PC-3 (cell line): Measurements from ENCODE around the gene AXDND1. TPM values are rescaled to one million over a fixed set of nuclear protein-coding genes. Genes with fewer than 3 reads are reported as not detected.

Source experiments
- ATAC-seq: fragments of 200-7000 bp; cut with Tn5 transposase; 2 replicates; pipeline ENCODE4 v1.9.1; 2020; ENCODE audit warnings: mild to moderate bottlenecking, moderate library complexity
- BruUV-seq: library from RNA; stranded (reverse); fragments of 400-500 nt; replicated peaks from 2 replicates; lab custom pipeline; 2021; lab: Mats Ljungman, UMichigan
- CTCF ChIA-PET: fragments of 300-600 bp; sonication (Branson Sonifier 250); formaldehyde crosslinking; loops from one replicate; lab custom pipeline; 2022; ENCODE audit warnings: antibody characterized with exemption; lab: Charles Lee
- POLR2A ChIA-PET: fragments of 300-600 bp; sonication (Branson Sonifier 250); formaldehyde crosslinking; loops from one replicate; lab custom pipeline; 2022; ENCODE audit warnings: antibody characterized with exemption; ENCODE audit not compliant: unreplicated experiment; lab: Charles Lee
- DNase-seq: peaks from one replicate; pipeline ENCODE4 v3.0.0-alpha.2; 2015
- H2AFZ ChIP-seq: fragments of 300-600 bp; sonication (generic); 2 replicates; pipeline ENCODE4 v1.6.0; 2016; ENCODE audit warnings: antibody characterized with exemption, low read length
- H3F3A ChIP-seq: fragments of 300-600 bp; sonication (generic); one replicate; pipeline ENCODE4 v1.6.0; 2017; ENCODE audit warnings: antibody characterized with exemption, low read length, control low read depth, mild to moderate bottlenecking; ENCODE audit not compliant: unreplicated experiment
- H3K27ac ChIP-seq: fragments of 300-600 bp; sonication (generic); 2 replicates; pipeline ENCODE4 v1.5.1; 2016; ENCODE audit warnings: mild to moderate bottlenecking, low read length
- H3K27me3 ChIP-seq: fragments of 300-600 bp; sonication (generic); 2 replicates; pipeline ENCODE4 v1.6.1; 2016; ENCODE audit warnings: low read length, mixed read lengths
- H3K36me3 ChIP-seq: fragments of 300-600 bp; sonication (generic); 2 replicates; pipeline ENCODE4 v1.6.1; 2016; ENCODE audit warnings: low read depth, mixed run types, low read length, mixed read lengths
- H3K4me1 ChIP-seq: fragments of 300-600 bp; sonication (generic); 2 replicates; pipeline ENCODE4 v1.5.1; 2016; ENCODE audit warnings: low read length; ENCODE audit not compliant: insufficient read depth
- H3K4me2 ChIP-seq: fragments of 300-600 bp; sonication (generic); 2 replicates; pipeline ENCODE4 v1.6.0; 2016; ENCODE audit warnings: low read length
- H3K4me3 ChIP-seq: fragments of 300-600 bp; sonication (generic); 2 replicates; pipeline ENCODE4 v1.5.1; 2016; ENCODE audit warnings: mild to moderate bottlenecking, low read length, mixed read lengths
- H3K79me2 ChIP-seq: fragments of 300-600 bp; sonication (generic); 2 replicates; pipeline ENCODE4 v1.6.1; 2017; ENCODE audit warnings: low read length, mixed read lengths
- H3K9ac ChIP-seq: fragments of 300-600 bp; sonication (generic); 2 replicates; pipeline ENCODE4 v1.6.0; 2016; ENCODE audit warnings: mild to moderate bottlenecking, low read length
- H3K9me2 ChIP-seq: fragments of 300-600 bp; sonication (generic); replicated peaks from 2 replicates; pipeline ENCODE4 v1.6.1; 2016; ENCODE audit warnings: mixed run types, low read length, mixed read lengths
- H3K9me3 ChIP-seq: fragments of 300-600 bp; sonication (generic); 2 replicates; pipeline ENCODE4 v1.6.1; 2016; ENCODE audit warnings: low read length, mixed read lengths
- H4K20me1 ChIP-seq: fragments of 300-600 bp; sonication (generic); 2 replicates; pipeline ENCODE4 v1.6.1; 2016; ENCODE audit warnings: low read length, mixed read lengths
- EZH2 ChIP-seq: fragments of 300-600 bp; sonication (generic); IDR thresholded peaks from one replicate; pipeline ENCODE4 v1.6.1; 2017; ENCODE audit warnings: antibody characterized with exemption, mild to moderate bottlenecking, low read length; ENCODE audit not compliant: unreplicated experiment
- EZH2phosphoT487 ChIP-seq: fragments of 300-600 bp; sonication (generic); IDR thresholded peaks from 2 replicates; pipeline ENCODE4 v1.6.1; 2018; ENCODE audit warnings: mild to moderate bottlenecking, antibody characterized with exemption, low read length, borderline replicate concordance
- intact Hi-C: fragments of 100-400 bp; cut with micrococcal nuclease; formaldehyde crosslinking; loops from 2 replicates; pipeline ENCODE4 v1.9.0; 2023
- total RNA-seq: library from RNA; depleted of rRNA; stranded (reverse); fragments of >200 nt; gene quantifications from 2 replicates; pipeline ENCODE4 v1.2.3, GENCODE V29; 2014
- TF ChIP-seq, protein P1 (sequence below): fragments of 300-600 bp; sonication (generic); conservative IDR thresholded peaks from 2 replicates; pipeline ENCODE4 v1.5.1; 2017; ENCODE audit warnings: antibody characterized with exemption, low read depth, mild to moderate bottlenecking, low read length

AXDND1 gene
- total RNA-seq, 1 experiment from 2014 or later = not detected

DNA sequence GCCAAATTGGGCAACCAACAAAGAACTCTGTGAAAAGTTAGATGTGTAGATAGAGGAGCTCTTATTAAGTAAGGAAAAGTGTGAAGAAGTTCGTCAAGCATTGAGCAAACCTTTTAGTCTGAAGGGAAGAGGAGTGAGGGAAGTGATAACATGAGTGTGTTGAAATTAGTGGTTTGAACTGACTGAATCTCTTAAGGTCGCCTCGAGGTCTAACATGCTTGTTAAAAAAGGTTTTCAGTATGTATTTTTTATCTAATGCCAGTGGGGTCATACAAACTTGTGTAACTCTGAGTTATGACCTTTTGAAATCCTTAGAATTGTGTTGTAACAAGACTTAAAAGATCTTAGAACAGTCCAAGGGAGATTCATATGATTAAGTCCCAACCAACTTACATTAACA is 38.1 kb upstream of the AXDND1 start:
- Histone ChIP-seq H4K20me1 (no peaks in the 10 kb centered on the region), H3K9me2 (no peaks in the 10 kb centered on the region), H3K36me3 (0 out of 2 replicates have a peak, but pooled peaks cover 5% of the 10 kb centered on the region), H3K4me2 (no peak overlapping the region), H3K27me3 (no peaks in the 10 kb centered on the region), H3F3A (no peaks in the 10 kb centered on the region), H3K27ac (no peak overlapping the region), H3K9ac (no peak overlapping the region), H3K9me3 (no peaks in the 10 kb centered on the region), H2AFZ (no peak overlapping the region), H3K4me3 (no peak overlapping the region), H3K4me1 (no peaks in the 10 kb centered on the region), H3K79me2 (no peaks in the 10 kb centered on the region)
- no peak for ATAC-seq
- no TSS peak for BruUV-seq
- TF ChIP-seq, protein P1, sequence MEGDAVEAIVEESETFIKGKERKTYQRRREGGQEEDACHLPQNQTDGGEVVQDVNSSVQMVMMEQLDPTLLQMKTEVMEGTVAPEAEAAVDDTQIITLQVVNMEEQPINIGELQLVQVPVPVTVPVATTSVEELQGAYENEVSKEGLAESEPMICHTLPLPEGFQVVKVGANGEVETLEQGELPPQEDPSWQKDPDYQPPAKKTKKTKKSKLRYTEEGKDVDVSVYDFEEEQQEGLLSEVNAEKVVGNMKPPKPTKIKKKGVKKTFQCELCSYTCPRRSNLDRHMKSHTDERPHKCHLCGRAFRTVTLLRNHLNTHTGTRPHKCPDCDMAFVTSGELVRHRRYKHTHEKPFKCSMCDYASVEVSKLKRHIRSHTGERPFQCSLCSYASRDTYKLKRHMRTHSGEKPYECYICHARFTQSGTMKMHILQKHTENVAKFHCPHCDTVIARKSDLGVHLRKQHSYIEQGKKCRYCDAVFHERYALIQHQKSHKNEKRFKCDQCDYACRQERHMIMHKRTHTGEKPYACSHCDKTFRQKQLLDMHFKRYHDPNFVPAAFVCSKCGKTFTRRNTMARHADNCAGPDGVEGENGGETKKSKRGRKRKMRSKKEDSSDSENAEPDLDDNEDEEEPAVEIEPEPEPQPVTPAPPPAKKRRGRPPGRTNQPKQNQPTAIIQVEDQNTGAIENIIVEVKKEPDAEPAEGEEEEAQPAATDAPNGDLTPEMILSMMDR = no peak
- intact Hi-C loops = no loop called here
- CTCF ChIA-PET = no interaction called here
- POLR2A ChIA-PET = no interaction called here
- no peak for DNase-seq

DNA sequence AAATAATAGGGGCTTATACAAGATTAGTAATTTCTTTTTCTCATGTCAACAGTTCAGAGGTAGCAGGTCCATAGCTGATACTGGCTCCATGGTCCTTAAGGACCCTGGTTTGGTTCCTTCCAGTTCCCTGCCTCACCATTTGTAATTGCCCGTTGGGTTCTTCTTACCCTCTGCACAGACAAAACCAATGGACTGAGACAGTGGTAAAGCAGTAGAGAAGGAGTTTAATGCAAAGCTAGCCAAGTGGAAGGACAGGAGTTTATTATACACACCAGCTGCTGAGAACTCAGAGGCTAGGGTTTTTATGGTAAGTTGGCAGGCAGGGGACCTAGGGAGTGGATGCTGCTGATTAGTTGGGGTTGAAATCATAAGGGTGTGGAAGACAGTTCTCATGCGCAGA is 35.9 kb upstream of the AXDND1 start:
- BruUV-seq = no TSS peak
- H3K36me3 ChIP-seq = no peaks in the 10 kb centered on the region
- no peak overlapping the region for H2AFZ ChIP-seq
- POLR2A ChIA-PET = no interaction called here
- no peak for TF ChIP-seq EZH2phosphoT487
- no peak for TF ChIP-seq EZH2
- TF ChIP-seq, protein P1 = no peak
- no peaks in the 10 kb centered on the region for H4K20me1 ChIP-seq
- intact Hi-C loops = no loop called here
- no peak for ATAC-seq
- no peak overlapping the region for H3K4me2 ChIP-seq
- H3K27ac ChIP-seq = no peak overlapping the region
- H3K4me3 ChIP-seq = no peak overlapping the region
- H3K27me3 ChIP-seq = no peaks in the 10 kb centered on the region
- no peak for DNase-seq
- H3F3A ChIP-seq = no peaks in the 10 kb centered on the region
- no peak overlapping the region for H3K9ac ChIP-seq
- H3K79me2 ChIP-seq = no peaks in the 10 kb centered on the region
- H3K9me3 ChIP-seq = no peaks in the 10 kb centered on the region
- H3K9me2 ChIP-seq = no peaks in the 10 kb centered on the region
- H3K4me1 ChIP-seq = no peaks in the 10 kb centered on the region
- CTCF ChIA-PET = no interaction called here

DNA sequence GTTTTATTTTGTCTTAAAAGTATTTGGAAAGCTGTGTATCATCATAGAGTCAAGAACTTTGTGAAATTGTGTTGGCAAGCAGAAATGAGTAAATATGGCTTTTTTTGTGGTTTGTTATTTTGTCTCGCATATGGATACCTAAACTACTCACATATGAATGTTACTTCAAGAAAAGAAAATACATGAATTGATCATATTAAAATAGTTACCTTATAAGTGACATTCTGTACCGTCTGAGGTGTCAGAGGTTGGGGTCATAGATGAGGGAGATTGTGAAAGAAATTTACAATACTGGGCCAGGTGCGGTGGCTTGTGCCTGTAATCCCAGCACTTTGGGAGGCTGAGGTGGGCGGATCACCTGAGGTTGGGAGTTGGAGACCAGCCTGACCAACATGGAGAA is 31.3 kb upstream of the AXDND1 start:
- H3K4me3 ChIP-seq = no peak overlapping the region
- no peaks in the 10 kb centered on the region for H3F3A ChIP-seq
- H3K9me3 ChIP-seq = no peaks in the 10 kb centered on the region
- no TSS peak for BruUV-seq
- no peak overlapping the region for H2AFZ ChIP-seq
- CTCF ChIA-PET = no interaction called here
- POLR2A ChIA-PET = no interaction called here
- no peaks in the 10 kb centered on the region for H3K27me3 ChIP-seq
- intact Hi-C loops = no loop called here
- no peak overlapping the region for H3K4me2 ChIP-seq
- H4K20me1 ChIP-seq = no peaks in the 10 kb centered on the region
- H3K79me2 ChIP-seq = no peaks in the 10 kb centered on the region
- H3K9ac ChIP-seq = no peak overlapping the region
- no peaks in the 10 kb centered on the region for H3K36me3 ChIP-seq
- no peak overlapping the region for H3K27ac ChIP-seq
- DNase-seq = no peak
- TF ChIP-seq, protein P1 = no peak
- TF ChIP-seq EZH2 (no peak), EZH2phosphoT487 (no peak)
- H3K4me1 ChIP-seq = no peaks in the 10 kb centered on the region
- H3K9me2 ChIP-seq = no peaks in the 10 kb centered on the region
- ATAC-seq = no peak
